Measurements from ENCODE around the gene UNC79. TPM values are rescaled to one million over a fixed set of nuclear protein-coding genes. Genes with fewer than 3 reads are reported as not detected.
"Not testable (repeated sequence)": the region's sequence is repeated elsewhere in the genome, so short reads cannot be mapped to it uniquely, and the experiment has no call there.

Gene UNC79
- under 1 TPM in 3 of 4 donors, not detected in 1; 0.06 to 0.24 (median 0.19) TPM for total RNA-seq

DNA sequence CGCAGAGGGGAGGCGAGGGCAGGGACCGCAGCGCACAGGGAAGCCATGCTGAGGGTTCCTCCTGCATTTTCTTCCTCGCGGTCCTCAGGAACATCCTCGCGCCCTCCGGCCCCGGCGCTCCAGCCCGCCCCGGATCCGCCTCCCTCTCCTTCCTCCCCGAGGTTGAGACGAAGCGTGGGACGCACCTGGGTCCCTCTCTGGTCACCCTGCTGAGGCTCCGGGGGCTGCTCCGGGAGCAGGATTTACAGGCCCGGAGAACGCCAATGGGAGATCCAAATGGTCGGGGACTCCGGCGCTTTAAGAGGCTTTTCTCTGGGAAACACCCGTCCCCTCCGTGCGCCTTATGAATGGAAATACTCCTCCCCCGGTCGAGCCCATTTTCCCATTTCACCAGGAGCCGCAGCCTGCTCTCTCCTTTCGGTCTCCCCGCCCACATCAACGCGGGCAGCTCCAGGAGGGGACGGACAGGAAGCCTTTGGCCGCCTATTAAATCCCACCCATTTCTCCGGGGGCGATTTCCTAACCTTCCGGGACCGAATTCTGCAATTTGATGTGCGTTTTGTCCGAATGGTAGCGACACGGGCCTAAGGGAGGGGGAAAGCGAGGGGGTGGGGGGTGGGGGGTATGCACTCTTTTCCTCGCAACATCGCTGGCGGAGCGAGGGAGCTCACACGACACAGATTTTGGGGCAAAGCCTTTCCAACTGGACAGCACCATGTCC, at the start of gene UNC79:
Gene UNC79, plus strand, starts transcription at position 625 of the 721 bp plus-strand sequence. Its CDS starts 91 bp downstream, at position 716.
- TF ChIP-seq, protein P1, sequence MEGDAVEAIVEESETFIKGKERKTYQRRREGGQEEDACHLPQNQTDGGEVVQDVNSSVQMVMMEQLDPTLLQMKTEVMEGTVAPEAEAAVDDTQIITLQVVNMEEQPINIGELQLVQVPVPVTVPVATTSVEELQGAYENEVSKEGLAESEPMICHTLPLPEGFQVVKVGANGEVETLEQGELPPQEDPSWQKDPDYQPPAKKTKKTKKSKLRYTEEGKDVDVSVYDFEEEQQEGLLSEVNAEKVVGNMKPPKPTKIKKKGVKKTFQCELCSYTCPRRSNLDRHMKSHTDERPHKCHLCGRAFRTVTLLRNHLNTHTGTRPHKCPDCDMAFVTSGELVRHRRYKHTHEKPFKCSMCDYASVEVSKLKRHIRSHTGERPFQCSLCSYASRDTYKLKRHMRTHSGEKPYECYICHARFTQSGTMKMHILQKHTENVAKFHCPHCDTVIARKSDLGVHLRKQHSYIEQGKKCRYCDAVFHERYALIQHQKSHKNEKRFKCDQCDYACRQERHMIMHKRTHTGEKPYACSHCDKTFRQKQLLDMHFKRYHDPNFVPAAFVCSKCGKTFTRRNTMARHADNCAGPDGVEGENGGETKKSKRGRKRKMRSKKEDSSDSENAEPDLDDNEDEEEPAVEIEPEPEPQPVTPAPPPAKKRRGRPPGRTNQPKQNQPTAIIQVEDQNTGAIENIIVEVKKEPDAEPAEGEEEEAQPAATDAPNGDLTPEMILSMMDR (IDR thresholded peaks at IDR 0.05), result no peak
- DNase-seq (ENCODE audit: low spot score), result no peak
- no peak for ATAC-seq (ENCODE audit: low FRiP score)

- TF ChIP-seq, protein P1 (IDR thresholded peaks at IDR 0.05), result no peak
- ATAC-seq (ENCODE audit: low FRiP score) (no peak), DNase-seq (ENCODE audit: low spot score) (no peak)
These were observed 49.1 kb upstream of the UNC79 start for GRCh38 chr14:93381644-93382043.

- ATAC-seq (ENCODE audit: low FRiP score), result not testable (repeated sequence)
These were observed 46.5 kb upstream of the UNC79 start for GRCh38 chr14:93384256-93384655.

GRCh38 chr14:93395231-93395630, 35.5 kb upstream of the UNC79 start:
- TF ChIP-seq, protein P1 (IDR thresholded peaks at IDR 0.05), result no peak
- DNase-seq (ENCODE audit: low spot score) (no peak), ATAC-seq (ENCODE audit: low FRiP score) (no peak)

More at GRCh38 chr14:93384256-93384655, 46.5 kb upstream of the UNC79 start:
- not testable (repeated sequence) for DNase-seq (ENCODE audit: low spot score)

GRCh38 chr14:93396456-93396855, 34.3 kb upstream of the UNC79 start:
- TF ChIP-seq, protein P1 (IDR thresholded peaks at IDR 0.05), result no peak
- DNase-seq (ENCODE audit: low spot score) (no peak), ATAC-seq (ENCODE audit: low FRiP score) (no peak)

- ATAC-seq (ENCODE audit: low FRiP score) (no peak), DNase-seq (ENCODE audit: low spot score) (no peak)
- TF ChIP-seq, protein P1 (IDR thresholded peaks at IDR 0.05), result no peak
These were observed 32.2 kb upstream of the UNC79 start for GRCh38 chr14:93398491-93398890.

DNA sequence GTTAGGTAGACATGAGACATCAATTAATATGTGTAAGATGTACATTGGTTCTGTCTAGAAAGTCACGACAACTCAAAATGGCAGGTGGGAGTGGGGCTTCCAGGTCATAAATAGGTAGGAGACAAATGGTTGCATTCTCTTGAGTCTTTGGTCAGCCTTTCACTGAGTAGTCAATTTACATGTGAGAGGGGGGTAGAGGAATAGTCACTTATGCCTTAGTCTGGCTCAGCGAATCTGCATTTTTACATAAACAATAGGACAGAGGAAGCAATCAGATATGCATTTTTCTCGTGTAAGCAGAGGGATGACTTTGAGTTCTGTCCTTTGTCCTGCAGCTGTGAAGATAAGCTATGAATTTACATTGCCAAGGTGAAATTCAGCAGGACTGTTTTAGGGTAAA, 27.8 kb upstream of the UNC79 start:
- TF ChIP-seq, protein P1 (IDR thresholded peaks at IDR 0.05), result no peak
- no peak for ATAC-seq (ENCODE audit: low FRiP score)

More for the DNA sequence above, 27.8 kb upstream of the UNC79 start:
- DNase-seq (ENCODE audit: low spot score), result no peak

Data from omental fat pad (tissue), 4 donors.